Measurements from ENCODE around the gene HSF4. TPM values are rescaled to one million over a fixed set of nuclear protein-coding genes. Genes with fewer than 3 reads are reported as not detected.
A peak's percentile ranks its signal among the peaks of the same experiment; 100 is the strongest.

The HSF4 gene
- total RNA-seq, 1 experiment from 2014 or later = 2.2 TPM

DNA sequence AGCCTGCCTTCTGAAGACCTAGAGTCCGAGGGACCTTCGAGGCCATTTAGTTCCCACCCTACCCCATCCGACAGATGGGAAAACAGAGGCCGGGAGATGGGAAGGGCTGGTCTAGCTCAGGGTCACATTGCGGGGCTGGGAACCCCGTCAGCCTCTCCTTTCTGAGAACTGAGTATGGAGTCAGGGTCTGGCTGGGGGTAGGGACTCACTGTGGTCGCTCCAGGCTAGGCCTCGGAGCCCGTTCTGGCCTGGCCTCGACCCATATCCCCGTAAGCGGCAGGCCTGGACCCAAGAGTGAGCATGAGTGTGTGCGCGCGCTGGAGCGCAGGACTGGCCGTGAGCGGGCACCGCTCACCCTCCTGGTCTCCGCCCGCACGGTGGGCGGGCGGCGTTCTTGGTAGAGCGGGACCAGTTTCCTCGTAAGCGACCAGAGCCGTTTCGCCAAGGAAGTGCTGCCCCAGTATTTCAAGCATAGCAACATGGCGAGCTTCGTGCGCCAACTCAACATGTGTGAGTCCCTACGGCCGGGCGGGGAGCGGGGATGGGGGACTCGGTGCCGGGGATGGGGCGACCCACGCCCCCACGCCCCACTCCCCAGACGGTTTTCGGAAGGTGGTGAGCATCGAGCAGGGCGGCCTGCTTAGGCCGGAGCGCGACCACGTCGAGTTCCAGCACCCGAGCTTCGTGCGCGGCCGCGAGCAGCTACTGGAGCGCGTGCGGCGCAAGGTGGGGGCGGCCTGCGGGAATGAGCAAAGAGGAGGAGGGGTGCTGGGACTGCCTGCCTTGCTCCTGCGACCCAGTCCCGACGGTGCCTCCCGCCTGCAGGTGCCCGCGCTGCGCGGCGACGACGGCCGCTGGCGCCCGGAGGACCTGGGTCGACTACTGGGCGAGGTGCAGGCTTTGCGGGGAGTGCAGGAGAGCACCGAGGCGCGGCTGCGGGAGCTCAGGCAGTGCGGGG lies 855 bp downstream of the HSF4 start (continued):
- TF ChIP-seq NR3C1 (CRISPR knock-in tag; conservative IDR thresholded peaks at IDR 0.05; ENCODE audit: low read depth) = no peak
- TF ChIP-seq USF1 (CRISPR knock-in tag; IDR thresholded peaks at IDR 0.05) = 0 out of 2 replicates have a peak, but pooled peaks have one; percentile 20

- POLR2A ChIA-PET = no interaction called here
- peak overlapping the region; percentile 56 for H3K4me3 Mint-ChIP-seq
- peaks cover 41% of the 10 kb centered on the region for H3K4me1 Mint-ChIP-seq
- H3K9me3 Mint-ChIP-seq = no peaks in the 10 kb centered on the region
- CTCF ChIA-PET = interaction anchor here (1.0 to 15.6 kb wide), 4 partner anchors 10 to 212 kb away, joined by 3 to 386 read pairs (median 40); partner anchors contain the start of genes B3GNT9, FBXL8 and TRADD
- ATAC-seq = no peak
- no peak for DNase-seq (ENCODE audit: low spot score)
- TF ChIP-seq CREM (CRISPR knock-in tag; IDR thresholded peaks at IDR 0.05) = no peak
- peaks cover 94% of the 10 kb centered on the region for H3K27me3 Mint-ChIP-seq (ENCODE audit: low read depth)
- H3K36me3 Mint-ChIP-seq = no peaks in the 10 kb centered on the region
- no peak overlapping the region for H3K27ac Mint-ChIP-seq
Measured at GRCh38 chr16:67166110-67166547, 1.6 kb downstream of the HSF4 start.

- CTCF ChIA-PET = interaction anchor here (1.0 to 15.6 kb wide), 5 partner anchors 10 to 213 kb away, joined by 3 to 386 read pairs (median 4); partner anchors contain the start of genes B3GNT9, CES3, FBXL8 and TRADD
- TF ChIP-seq ZMAT4 (CRISPR knock-in tag; IDR thresholded peaks at IDR 0.05) (no peak), MYBL2 (CRISPR knock-in tag; IDR thresholded peaks at IDR 0.05) (no peak), NR1H2 (CRISPR knock-in tag; IDR thresholded peaks at IDR 0.05) (no peak), CREB1 (CRISPR knock-in tag; IDR thresholded peaks at IDR 0.05) (no peak), RORB (CRISPR knock-in tag; IDR thresholded peaks at IDR 0.05) (no peak), ZBTB21 (CRISPR knock-in tag; IDR thresholded peaks at IDR 0.05; ENCODE audit: borderline replicate concordance) (no peak), CREM (CRISPR knock-in tag; IDR thresholded peaks at IDR 0.05) (no peak), PRRX2 (CRISPR knock-in tag; IDR thresholded peaks at IDR 0.05) (no peak), ZNF416 (CRISPR knock-in tag; IDR thresholded peaks at IDR 0.05) (no peak), RELA (CRISPR knock-in tag; IDR thresholded peaks at IDR 0.05; ENCODE audit: borderline replicate concordance) (no peak), MXD4 (CRISPR knock-in tag; IDR thresholded peaks at IDR 0.05; ENCODE audit: borderline replicate concordance) (no peak), SOX15 (CRISPR knock-in tag; IDR thresholded peaks at IDR 0.05) (no peak), ZSCAN18 (CRISPR knock-in tag; IDR thresholded peaks at IDR 0.05) (no peak), USF1 (CRISPR knock-in tag; IDR thresholded peaks at IDR 0.05) (no peak)
- TF ChIP-seq, protein P1, sequence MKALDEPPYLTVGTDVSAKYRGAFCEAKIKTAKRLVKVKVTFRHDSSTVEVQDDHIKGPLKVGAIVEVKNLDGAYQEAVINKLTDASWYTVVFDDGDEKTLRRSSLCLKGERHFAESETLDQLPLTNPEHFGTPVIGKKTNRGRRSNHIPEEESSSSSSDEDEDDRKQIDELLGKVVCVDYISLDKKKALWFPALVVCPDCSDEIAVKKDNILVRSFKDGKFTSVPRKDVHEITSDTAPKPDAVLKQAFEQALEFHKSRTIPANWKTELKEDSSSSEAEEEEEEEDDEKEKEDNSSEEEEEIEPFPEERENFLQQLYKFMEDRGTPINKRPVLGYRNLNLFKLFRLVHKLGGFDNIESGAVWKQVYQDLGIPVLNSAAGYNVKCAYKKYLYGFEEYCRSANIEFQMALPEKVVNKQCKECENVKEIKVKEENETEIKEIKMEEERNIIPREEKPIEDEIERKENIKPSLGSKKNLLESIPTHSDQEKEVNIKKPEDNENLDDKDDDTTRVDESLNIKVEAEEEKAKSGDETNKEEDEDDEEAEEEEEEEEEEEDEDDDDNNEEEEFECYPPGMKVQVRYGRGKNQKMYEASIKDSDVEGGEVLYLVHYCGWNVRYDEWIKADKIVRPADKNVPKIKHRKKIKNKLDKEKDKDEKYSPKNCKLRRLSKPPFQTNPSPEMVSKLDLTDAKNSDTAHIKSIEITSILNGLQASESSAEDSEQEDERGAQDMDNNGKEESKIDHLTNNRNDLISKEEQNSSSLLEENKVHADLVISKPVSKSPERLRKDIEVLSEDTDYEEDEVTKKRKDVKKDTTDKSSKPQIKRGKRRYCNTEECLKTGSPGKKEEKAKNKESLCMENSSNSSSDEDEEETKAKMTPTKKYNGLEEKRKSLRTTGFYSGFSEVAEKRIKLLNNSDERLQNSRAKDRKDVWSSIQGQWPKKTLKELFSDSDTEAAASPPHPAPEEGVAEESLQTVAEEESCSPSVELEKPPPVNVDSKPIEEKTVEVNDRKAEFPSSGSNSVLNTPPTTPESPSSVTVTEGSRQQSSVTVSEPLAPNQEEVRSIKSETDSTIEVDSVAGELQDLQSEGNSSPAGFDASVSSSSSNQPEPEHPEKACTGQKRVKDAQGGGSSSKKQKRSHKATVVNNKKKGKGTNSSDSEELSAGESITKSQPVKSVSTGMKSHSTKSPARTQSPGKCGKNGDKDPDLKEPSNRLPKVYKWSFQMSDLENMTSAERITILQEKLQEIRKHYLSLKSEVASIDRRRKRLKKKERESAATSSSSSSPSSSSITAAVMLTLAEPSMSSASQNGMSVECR (CRISPR knock-in tag; IDR thresholded peaks at IDR 0.05; ENCODE audit: borderline replicate concordance) = no peak
- TF ChIP-seq, protein P2, sequence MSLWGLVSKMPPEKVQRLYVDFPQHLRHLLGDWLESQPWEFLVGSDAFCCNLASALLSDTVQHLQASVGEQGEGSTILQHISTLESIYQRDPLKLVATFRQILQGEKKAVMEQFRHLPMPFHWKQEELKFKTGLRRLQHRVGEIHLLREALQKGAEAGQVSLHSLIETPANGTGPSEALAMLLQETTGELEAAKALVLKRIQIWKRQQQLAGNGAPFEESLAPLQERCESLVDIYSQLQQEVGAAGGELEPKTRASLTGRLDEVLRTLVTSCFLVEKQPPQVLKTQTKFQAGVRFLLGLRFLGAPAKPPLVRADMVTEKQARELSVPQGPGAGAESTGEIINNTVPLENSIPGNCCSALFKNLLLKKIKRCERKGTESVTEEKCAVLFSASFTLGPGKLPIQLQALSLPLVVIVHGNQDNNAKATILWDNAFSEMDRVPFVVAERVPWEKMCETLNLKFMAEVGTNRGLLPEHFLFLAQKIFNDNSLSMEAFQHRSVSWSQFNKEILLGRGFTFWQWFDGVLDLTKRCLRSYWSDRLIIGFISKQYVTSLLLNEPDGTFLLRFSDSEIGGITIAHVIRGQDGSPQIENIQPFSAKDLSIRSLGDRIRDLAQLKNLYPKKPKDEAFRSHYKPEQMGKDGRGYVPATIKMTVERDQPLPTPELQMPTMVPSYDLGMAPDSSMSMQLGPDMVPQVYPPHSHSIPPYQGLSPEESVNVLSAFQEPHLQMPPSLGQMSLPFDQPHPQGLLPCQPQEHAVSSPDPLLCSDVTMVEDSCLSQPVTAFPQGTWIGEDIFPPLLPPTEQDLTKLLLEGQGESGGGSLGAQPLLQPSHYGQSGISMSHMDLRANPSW (CRISPR knock-in tag; conservative IDR thresholded peaks at IDR 0.05; ENCODE audit: low read depth) = no peak
- TF ChIP-seq, protein P3, sequence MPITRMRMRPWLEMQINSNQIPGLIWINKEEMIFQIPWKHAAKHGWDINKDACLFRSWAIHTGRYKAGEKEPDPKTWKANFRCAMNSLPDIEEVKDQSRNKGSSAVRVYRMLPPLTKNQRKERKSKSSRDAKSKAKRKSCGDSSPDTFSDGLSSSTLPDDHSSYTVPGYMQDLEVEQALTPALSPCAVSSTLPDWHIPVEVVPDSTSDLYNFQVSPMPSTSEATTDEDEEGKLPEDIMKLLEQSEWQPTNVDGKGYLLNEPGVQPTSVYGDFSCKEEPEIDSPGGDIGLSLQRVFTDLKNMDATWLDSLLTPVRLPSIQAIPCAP (CRISPR knock-in tag; IDR thresholded peaks at IDR 0.05) = no peak
Measured at GRCh38 chr16:67166598-67167168, 2.1 kb downstream of the HSF4 start.

More at GRCh38 chr16:67166598-67167168, 2.1 kb downstream of the HSF4 start:
- Mint-ChIP-seq H3K36me3 (no peaks in the 10 kb centered on the region), H3K27me3 (ENCODE audit: low read depth) (peaks cover 94% of the 10 kb centered on the region), H3K4me3 (peak overlapping the region; percentile 56), H3K4me1 (peaks cover 44% of the 10 kb centered on the region), H3K9me3 (no peaks in the 10 kb centered on the region), H3K27ac (no peak overlapping the region)
- POLR2A ChIA-PET = no interaction called here
- DNase-seq (ENCODE audit: low spot score) (no peak), ATAC-seq (no peak)
